Neural cell (in vitro differentiated cells): ENCODE measurements around the gene NDRG2.

ENCODE experiments used
- POLR2AphosphoS5 ChIP-seq: IDR thresholded peaks from 2 replicates; pipeline ENCODE4 v1.6.1; 2012
- TF ChIP-seq, protein P1 (sequence below): fragments of 450-650 bp; IDR thresholded peaks from 2 replicates; pipeline ENCODE4 v1.5.1; 2014; ENCODE audit warnings: antibody characterized with exemption, mild to moderate bottlenecking, moderate library complexity; ENCODE audit not compliant: poor library complexity, severe bottlenecking

DNA sequence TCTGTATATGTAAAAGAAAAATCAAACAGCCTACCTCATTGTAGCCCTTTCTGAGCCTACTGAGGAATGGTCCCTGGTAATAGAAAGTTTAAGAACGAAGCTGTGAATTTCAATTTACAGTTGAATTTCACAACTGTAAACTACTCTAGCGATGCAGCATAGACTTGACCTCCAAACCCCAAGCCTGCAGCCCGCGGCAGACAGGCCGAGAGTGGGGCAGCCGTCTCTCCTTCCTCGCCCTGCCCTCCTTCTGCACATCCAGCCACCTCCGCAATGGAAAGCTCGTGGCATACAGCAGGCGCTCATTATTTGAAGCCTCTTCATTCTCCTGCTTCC is 54.2 kb downstream of the NDRG2 start:
- TF ChIP-seq, protein P1, sequence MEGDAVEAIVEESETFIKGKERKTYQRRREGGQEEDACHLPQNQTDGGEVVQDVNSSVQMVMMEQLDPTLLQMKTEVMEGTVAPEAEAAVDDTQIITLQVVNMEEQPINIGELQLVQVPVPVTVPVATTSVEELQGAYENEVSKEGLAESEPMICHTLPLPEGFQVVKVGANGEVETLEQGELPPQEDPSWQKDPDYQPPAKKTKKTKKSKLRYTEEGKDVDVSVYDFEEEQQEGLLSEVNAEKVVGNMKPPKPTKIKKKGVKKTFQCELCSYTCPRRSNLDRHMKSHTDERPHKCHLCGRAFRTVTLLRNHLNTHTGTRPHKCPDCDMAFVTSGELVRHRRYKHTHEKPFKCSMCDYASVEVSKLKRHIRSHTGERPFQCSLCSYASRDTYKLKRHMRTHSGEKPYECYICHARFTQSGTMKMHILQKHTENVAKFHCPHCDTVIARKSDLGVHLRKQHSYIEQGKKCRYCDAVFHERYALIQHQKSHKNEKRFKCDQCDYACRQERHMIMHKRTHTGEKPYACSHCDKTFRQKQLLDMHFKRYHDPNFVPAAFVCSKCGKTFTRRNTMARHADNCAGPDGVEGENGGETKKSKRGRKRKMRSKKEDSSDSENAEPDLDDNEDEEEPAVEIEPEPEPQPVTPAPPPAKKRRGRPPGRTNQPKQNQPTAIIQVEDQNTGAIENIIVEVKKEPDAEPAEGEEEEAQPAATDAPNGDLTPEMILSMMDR: no peak
- no peak for TF ChIP-seq POLR2AphosphoS5
